ENCODE measurements around the gene CDCA8.

GRCh38 chr1:37721565-37721964, 29.2 kb downstream of the CDCA8 start:
- no peak for TF ChIP-seq CTCF (IDR thresholded peaks at IDR 0.05; ENCODE audit: insufficient read depth, low read length, poor library complexity, severe bottlenecking)
- no peak for TF ChIP-seq EZH2phosphoT487 (conservative IDR thresholded peaks at IDR 0.05; ENCODE audit: low read length)
